Stomach (tissue), 9 donors: ENCODE data around the gene RSU1. TPM values are rescaled to one million over a fixed set of nuclear protein-coding genes. Genes with fewer than 3 reads are reported as not detected.

Experiments used
- DNase-seq, 2 donors: peaks; one replicate each; pipeline versions ENCODE4 v3.0.0 to v3.0.0-alpha.2; 2013 to 2019
- H3K27ac ChIP-seq, 5 donors: fragments of 200-600 bp in 4 of 5; sonication (generic) in 4 of 5; one replicate each; pipeline ENCODE4 v1.5.1; 2013 to 2019; ENCODE audit warnings: mild to moderate bottlenecking in 1 of 5, moderate library complexity in 1 of 5
- H3K27me3 ChIP-seq, 3 donors: fragments of 200-600 bp; sonication (generic); one replicate each; pipeline ENCODE4 v1.5.1; 2017 to 2019; ENCODE audit warnings: mixed run types in 1 of 3
- H3K36me3 ChIP-seq, 4 donors: fragments of 200-600 bp; sonication (generic); 1 replicate in 3 of 4; 2 replicates in 1 of 4; pipeline ENCODE4 v1.5.1; 2016 to 2019
- H3K4me1 ChIP-seq, 4 donors: fragments of 200-600 bp; sonication (generic); one replicate each; pipeline ENCODE4 v1.5.1; 2016 to 2019
- H3K4me3 ChIP-seq, 4 donors: fragments of 200-600 bp; sonication (generic) in 3 of 4; one replicate each; pipeline ENCODE4 v1.5.1; 2016 to 2019; ENCODE audit warnings: mild to moderate bottlenecking in 1 of 4
- H3K9me3 ChIP-seq, 4 donors: fragments of 200-600 bp; sonication (generic); one replicate each; pipeline ENCODE4 v1.5.1; 2016 to 2019
- CTCF ChIP-seq, 7 experiments: fragments of 450-650 bp in 4 of 7; fragments of 200-600 bp in 3 of 7; sonication (generic) in 3 of 7; IDR thresholded peaks; one replicate each; pipeline ENCODE4 v1.5.1; 2016 to 2019; ENCODE audit warnings: antibody characterized with exemption in 7 of 7, control low read depth in 2 of 7, mild to moderate bottlenecking in 1 of 7
- EP300 ChIP-seq: sonication (generic); formaldehyde crosslinking; IDR thresholded peaks from one replicate; pipeline ENCODE4 v1.6.1; 2017; ENCODE audit warnings: antibody characterized with exemption
- POLR2A ChIP-seq, 4 donors: fragments of 450-650 bp; IDR thresholded peaks; one replicate each; pipeline ENCODE4 v1.6.1; 2016; ENCODE audit warnings: antibody characterized with exemption in 4 of 4, control low read depth in 2 of 4, mild to moderate bottlenecking in 1 of 4, moderate library complexity in 1 of 4
- POLR2AphosphoS5 ChIP-seq, 3 donors: sonication (generic); formaldehyde crosslinking; IDR thresholded peaks; one replicate each; pipeline ENCODE4 v1.6.1; 2016; ENCODE audit warnings: antibody characterized with exemption in 3 of 3
- WGBS, 5 donors: extraction: QIAGEN DNeasy Blood & Tissue Kit in 3 of 5; methylation state at CpG; one replicate each; pipeline versions ENCODE4 v1.1.5 to v1.1.7; 2013 to 2018; 5-methylcytosine and 5-hydroxymethylcytosine counted together
- intact Hi-C: fragments of 100-400 bp; cut with DNase I; formaldehyde crosslinking; loops from one replicate; pipeline ENCODE4 v1.15.1; 2023; ENCODE audit warnings: low total_unique reads
- polyA plus RNA-seq, 3 donors: library from polyadenylated mRNA; stranded (reverse); fragments of 200-250 nt; gene quantifications; one replicate each; pipeline ENCODE4 v1.2.3, GENCODE V29; 2013
- total RNA-seq, 5 donors: library from RNA; depleted of rRNA; stranded (reverse); fragments of >200 nt; gene quantifications; one replicate each; pipeline versions ENCODE4 v1.1.0 to v1.2.3, GENCODE V29; 2014 to 2016
- donor health status: healthy with polysubstance abuse.
- donor health status: Bipolar disorder and iron deficiency.
- donor health status: healthy.

Gene RSU1
- total and polyA plus RNA-seq, 8 donors, result 8.7 to 43.8 (median 40.4) TPM

- Histone ChIP-seq H3K27ac (no peak overlapping the region), H3K4me3 (no peak overlapping the region), H3K9me3 (peaks cover 0 to 18% (median 8%) of the 10 kb centered on the region in 4 donors), H3K27me3 (no peaks in the 10 kb centered on the region), H3K36me3 (no peaks in the 10 kb centered on the region), H3K4me1 (peaks cover 16 to 33% (median 27%) of the 10 kb centered on the region in 4 donors)
- 53 to 71% (median 57%) methylated on average over 3 of the region's 3 CpGs for WGBS, 5 donors
- TF ChIP-seq POLR2A (IDR thresholded peaks at IDR 0.05) (no peak), EP300 (no peak)
- no peak for DNase-seq
- intact Hi-C loops, result no loop called here
Measured at GRCh38 chr10:16819436-16819835, 2.2 kb upstream of the RSU1 start.

GRCh38 chr10:16819026-16819425 lies 1.8 kb upstream of the RSU1 start:
- DNase-seq, result no peak
- H3K27ac ChIP-seq, result no peak overlapping the region
- no peaks in the 10 kb centered on the region for H3K36me3 ChIP-seq
- peaks cover 16 to 37% (median 29%) of the 10 kb centered on the region in 4 donors for H3K4me1 ChIP-seq
- TF ChIP-seq POLR2AphosphoS5 (IDR thresholded peaks at IDR 0.05) (no peak), EP300 (no peak), CTCF (IDR thresholded peaks at IDR 0.05) (no peak), POLR2A (IDR thresholded peaks at IDR 0.05) (no peak)
- intact Hi-C loops, result no loop called here
- H3K27me3 ChIP-seq, result no peaks in the 10 kb centered on the region
- peaks cover 0 to 18% (median 8%) of the 10 kb centered on the region in 4 donors for H3K9me3 ChIP-seq
- 82 to 87% (median 85%) methylated on average over 6 of the region's 6 CpGs for WGBS, 5 donors
- H3K4me3 ChIP-seq, result no peak overlapping the region

GRCh38 chr10:16816830-16817124 lies 447 bp downstream of the RSU1 start:
- H3K4me1 ChIP-seq, result peaks cover 16 to 51% (median 38%) of the 10 kb centered on the region in 4 donors
- WGBS, 5 donors, result 2 to 11% (median 5%) methylated on average over 10 to 12 of the region's 12 CpGs
- H3K27ac ChIP-seq, result peak overlapping the region; percentile 79 to 95 (median 92)
- intact Hi-C loops, result no loop called here
- DNase-seq, result no peak
- peak overlapping the region; percentile 72 to 95 (median 82) for H3K4me3 ChIP-seq
- H3K27me3 ChIP-seq, result no peaks in the 10 kb centered on the region
- peaks cover 0 to 3% (median under 1%) of the 10 kb centered on the region in 4 donors for H3K9me3 ChIP-seq
- H3K36me3 ChIP-seq, result no peaks in the 10 kb centered on the region
- TF ChIP-seq EP300 (no peak), POLR2A (IDR thresholded peaks at IDR 0.05) (no peak), CTCF (IDR thresholded peaks at IDR 0.05) (no peak), POLR2AphosphoS5 (IDR thresholded peaks at IDR 0.05) (no peak)

- WGBS, 5 donors, result 47 to 57% (median 51%) methylated on average over 4 of the region's 4 CpGs
- intact Hi-C loops, result no loop called here
Measured at GRCh38 chr10:16816171-16816570, 1.1 kb downstream of the RSU1 start.

GRCh38 chr10:16814012-16814411 lies 3.2 kb downstream of the RSU1 start:
- H3K9me3 ChIP-seq, result no peaks in the 10 kb centered on the region
- TF ChIP-seq POLR2AphosphoS5 (IDR thresholded peaks at IDR 0.05), result no peak
- no peak for TF ChIP-seq CTCF (IDR thresholded peaks at IDR 0.05)
- no peak for TF ChIP-seq POLR2A (IDR thresholded peaks at IDR 0.05)
- no peak for TF ChIP-seq EP300
- no peak overlapping the region for H3K27ac ChIP-seq
- H3K4me1 ChIP-seq, result peaks cover 16 to 61% (median 38%) of the 10 kb centered on the region in 4 donors
- no peaks in the 10 kb centered on the region for H3K27me3 ChIP-seq
- intact Hi-C loops, result no loop called here
- H3K36me3 ChIP-seq, result peaks cover 0 to 13% (median 4%) of the 10 kb centered on the region in 4 donors
- WGBS, 5 donors, result 90 to 100% (median 94%) methylated on average over 3 of the region's 3 CpGs
- H3K4me3 ChIP-seq, result no peak overlapping the region
- DNase-seq, result peak in 1 of 2 donors; percentile 23

More at GRCh38 chr10:16816171-16816570, 1.1 kb downstream of the RSU1 start:
- peaks cover 16 to 56% (median 38%) of the 10 kb centered on the region in 4 donors for H3K4me1 ChIP-seq
- peak overlapping the region in 2 of 5 donors; percentile 92 to 95 for H3K27ac ChIP-seq
- TF ChIP-seq POLR2A (IDR thresholded peaks at IDR 0.05), result no peak
- peaks cover 0 to 6% (median 3%) of the 10 kb centered on the region in 4 donors for H3K36me3 ChIP-seq
- peak overlapping the region; percentile 72 to 95 (median 82) for H3K4me3 ChIP-seq
- peak in 1 of 2 donors; percentile 37 for DNase-seq
- no peaks in the 10 kb centered on the region for H3K27me3 ChIP-seq
- no peaks in the 10 kb centered on the region for H3K9me3 ChIP-seq
